GM23248 (cell line): Measurements from ENCODE around the gene ACKR1.

ENCODE experiments used
- EZH2 ChIP-seq: fragments of 200-600 bp; sonication (generic); IDR thresholded peaks from 2 replicates; pipeline ENCODE4 v1.6.1; 2018; ENCODE audit warnings: antibody characterized with exemption, mild to moderate bottlenecking; ENCODE audit not compliant: insufficient read depth, poor library complexity, severe bottlenecking
- EZH2phosphoT487 ChIP-seq: fragments of 200-600 bp; sonication (generic); IDR thresholded peaks from 2 replicates; pipeline ENCODE4 v1.6.1; 2018; ENCODE audit warnings: antibody characterized with exemption, moderate library complexity, mild to moderate bottlenecking, low read depth; ENCODE audit not compliant: insufficient read depth

- TF ChIP-seq EZH2phosphoT487 (no peak), EZH2 (no peak)
These were observed 23.2 kb upstream of the ACKR1 start for GRCh38 chr1:159181328-159182024.
